Aorta (tissue), 5 donors: ENCODE results near the gene SSU72. TPM values are rescaled to one million over a fixed set of nuclear protein-coding genes. Genes with fewer than 3 reads are reported as not detected.

ENCODE experiments used
- ATAC-seq: fragments of 200-7000 bp; cut with Tn5 transposase; one replicate; pipeline ENCODE4 v1.9.1; 2022; ENCODE audit warnings: moderate library complexity; ENCODE audit not compliant: low FRiP score
- DNase-seq, 2 donors: peaks; one replicate each; pipeline ENCODE4 v3.0.0-alpha.2; 2020
- H3K27ac ChIP-seq, 2 donors: one replicate each; pipeline ENCODE4 v1.5.1; 2013; ENCODE audit warnings: low read length in 2 of 2, mild to moderate bottlenecking in 2 of 2, moderate library complexity in 2 of 2, control low read depth in 1 of 2, inconsistent platforms in 1 of 2, low read depth in 1 of 2
- H3K27me3 ChIP-seq, 2 donors: one replicate each; pipeline ENCODE4 v1.6.1; 2013; ENCODE audit warnings: control low read depth in 1 of 2, low read length in 1 of 2, mild to moderate bottlenecking in 1 of 2, moderate library complexity in 1 of 2; ENCODE audit not compliant: insufficient read depth in 2 of 2, control insufficient read depth in 1 of 2
- H3K36me3 ChIP-seq, 2 donors: one replicate each; pipeline ENCODE4 v1.6.1; 2013; ENCODE audit warnings: control low read depth in 1 of 2, low read length in 1 of 2, mild to moderate bottlenecking in 1 of 2; ENCODE audit not compliant: insufficient read depth in 2 of 2, control insufficient read depth in 1 of 2
- H3K4me1 ChIP-seq, 2 donors: one replicate each; pipeline ENCODE4 v1.6.1; 2013; ENCODE audit warnings: low read length in 2 of 2, control low read depth in 1 of 2, mild to moderate bottlenecking in 1 of 2, moderate library complexity in 1 of 2; ENCODE audit not compliant: insufficient read depth in 2 of 2, control insufficient read depth in 1 of 2
- H3K4me3 ChIP-seq, 2 donors: one replicate each; pipeline ENCODE4 v1.5.1; 2013; ENCODE audit warnings: low read length in 2 of 2, control low read depth in 1 of 2, mild to moderate bottlenecking in 1 of 2
- H3K9me3 ChIP-seq: one replicate; pipeline ENCODE4 v1.6.1; 2013; ENCODE audit warnings: mild to moderate bottlenecking, low read length; ENCODE audit not compliant: control insufficient read depth
- WGBS, 2 donors: extraction: QIAGEN DNeasy Blood & Tissue Kit; methylation state at CpG; one replicate each; pipeline ENCODE4 v1.1.7; 2013; 5-methylcytosine and 5-hydroxymethylcytosine counted together
- intact Hi-C, 2 donors: fragments of 100-400 bp; cut with DNase I; formaldehyde crosslinking; loops; one replicate each; pipeline versions ENCODE4 v1.14.2 to v1.15.0; 2022
- polyA plus RNA-seq, 2 donors: library from polyadenylated mRNA; stranded (reverse); fragments of 200-250 nt; gene quantifications; one replicate each; pipeline ENCODE4 v1.2.3, GENCODE V29; 2013
- total RNA-seq, 2 donors: library from RNA; stranded (reverse); fragmentation: NEBNext Ultra II Directional; extraction: Animal tissue kit (Norgen Biotek cat#: 25700); gene quantifications; one replicate each; pipeline ENCODE4 v1.2.1, GENCODE V29; 2021
- donor health status: healthy with polysubstance abuse.
- donor health status: Bipolar disorder and iron deficiency.
- donor health status: DM: no; HTN: no; CAD: no.
- donor health status: DM: no; HTN: no; CAD: no.
- donor health status: DM: yes; HTN: yes; CAD: no.

SSU72 gene
- total and polyA plus RNA-seq, 4 donors: 65.0 to 92.8 (median 69.6) TPM

GRCh38 chr1:1553821-1554494 lies 20.7 kb downstream of the SSU72 start:
- intact Hi-C loops: no loop called here
- no peak overlapping the region for H3K27ac ChIP-seq
- no peaks in the 10 kb centered on the region for H3K4me1 ChIP-seq
- H3K9me3 ChIP-seq: no peaks in the 10 kb centered on the region
- H3K4me3 ChIP-seq: no peak overlapping the region
- 88 to 89% methylated on average over 35 of the region's 35 CpGs for WGBS, 2 donors
- ATAC-seq: no peak
- no peaks in the 10 kb centered on the region for H3K36me3 ChIP-seq
- no peak for DNase-seq
- no peaks in the 10 kb centered on the region for H3K27me3 ChIP-seq

- H3K27me3 ChIP-seq: no peaks in the 10 kb centered on the region
- no peak overlapping the region for H3K4me3 ChIP-seq
- intact Hi-C loops: no loop called here
- 80 to 81% methylated on average over 10 of the region's 10 CpGs for WGBS, 2 donors
- ATAC-seq (no peak), DNase-seq (no peak)
- no peak overlapping the region for H3K27ac ChIP-seq
- no peaks in the 10 kb centered on the region for H3K9me3 ChIP-seq
- H3K36me3 ChIP-seq: no peaks in the 10 kb centered on the region
- no peaks in the 10 kb centered on the region for H3K4me1 ChIP-seq
These were observed 22.4 kb downstream of the SSU72 start for GRCh38 chr1:1552263-1552639.

GRCh38 chr1:1551524-1552262 lies 23.0 kb downstream of the SSU72 start:
- Histone ChIP-seq H3K4me3 (no peak overlapping the region), H3K36me3 (no peaks in the 10 kb centered on the region), H3K27ac (no peak overlapping the region), H3K27me3 (no peaks in the 10 kb centered on the region), H3K4me1 (no peaks in the 10 kb centered on the region), H3K9me3 (no peaks in the 10 kb centered on the region)
- intact Hi-C loops: no loop called here
- ATAC-seq: no peak
- 83 to 87% methylated on average over 33 of the region's 33 CpGs for WGBS, 2 donors
- no peak for DNase-seq

GRCh38 chr1:1550591-1551432 lies 23.9 kb downstream of the SSU72 start:
- no peak for DNase-seq
- Histone ChIP-seq H3K27me3 (no peaks in the 10 kb centered on the region), H3K27ac (no peak overlapping the region), H3K36me3 (no peaks in the 10 kb centered on the region), H3K4me3 (no peak overlapping the region), H3K4me1 (no peaks in the 10 kb centered on the region), H3K9me3 (no peaks in the 10 kb centered on the region)
- intact Hi-C loops: no loop called here
- peak; percentile 20 for ATAC-seq
- WGBS, 2 donors: 46 to 51% methylated on average over 15 of the region's 15 CpGs

GRCh38 chr1:1550087-1550486 lies 24.6 kb downstream of the SSU72 start:
- intact Hi-C loops: no loop called here
- no peak for ATAC-seq
- DNase-seq: no peak
- H3K4me1 ChIP-seq: no peaks in the 10 kb centered on the region
- WGBS, 2 donors: 70 to 72% methylated on average over 7 of the region's 7 CpGs
- H3K4me3 ChIP-seq: no peak overlapping the region
- no peaks in the 10 kb centered on the region for H3K27me3 ChIP-seq
- no peaks in the 10 kb centered on the region for H3K9me3 ChIP-seq
- H3K36me3 ChIP-seq: no peaks in the 10 kb centered on the region
- no peak overlapping the region for H3K27ac ChIP-seq

GRCh38 chr1:1548591-1548990 lies 26.1 kb downstream of the SSU72 start:
- no peaks in the 10 kb centered on the region for H3K9me3 ChIP-seq
- DNase-seq (no peak), ATAC-seq (no peak)
- H3K4me3 ChIP-seq: no peak overlapping the region
- H3K4me1 ChIP-seq: no peaks in the 10 kb centered on the region
- no peak overlapping the region for H3K27ac ChIP-seq
- intact Hi-C loops: no loop called here
- H3K36me3 ChIP-seq: no peaks in the 10 kb centered on the region
- H3K27me3 ChIP-seq: no peaks in the 10 kb centered on the region
- 81% methylated on average over 14 of the region's 14 CpGs for WGBS, 2 donors

GRCh38 chr1:1547476-1547875 lies 27.2 kb downstream of the SSU72 start:
- 90 to 92% methylated on average over 19 of the region's 19 CpGs for WGBS, 2 donors
- intact Hi-C loops: no loop called here
- ATAC-seq: no peak

GRCh38 chr1:1547011-1547410 lies 27.7 kb downstream of the SSU72 start:
- Histone ChIP-seq H3K36me3 (no peaks in the 10 kb centered on the region), H3K4me3 (no peak overlapping the region), H3K4me1 (no peaks in the 10 kb centered on the region), H3K27ac (no peak overlapping the region), H3K27me3 (no peaks in the 10 kb centered on the region), H3K9me3 (no peaks in the 10 kb centered on the region)
- intact Hi-C loops: no loop called here
- 84 to 88% methylated on average over 9 of the region's 9 CpGs for WGBS, 2 donors
- ATAC-seq: no peak
- DNase-seq: no peak

More at GRCh38 chr1:1547476-1547875, 27.2 kb downstream of the SSU72 start:
- Histone ChIP-seq H3K27me3 (no peaks in the 10 kb centered on the region), H3K9me3 (no peaks in the 10 kb centered on the region), H3K27ac (no peak overlapping the region), H3K36me3 (no peaks in the 10 kb centered on the region), H3K4me3 (no peak overlapping the region), H3K4me1 (no peaks in the 10 kb centered on the region)
- DNase-seq: no peak
